ENCODE data around the gene ALAD. TPM values are rescaled to one million over a fixed set of nuclear protein-coding genes. Genes with fewer than 3 reads are reported as not detected.

Gene ALAD
- total and polyA plus RNA-seq, 2 of the 13 experiments (the other 11 are each of a cell fraction or from before 2014, with no cell fraction given) = 21.8 to 30.1 TPM

DNA sequence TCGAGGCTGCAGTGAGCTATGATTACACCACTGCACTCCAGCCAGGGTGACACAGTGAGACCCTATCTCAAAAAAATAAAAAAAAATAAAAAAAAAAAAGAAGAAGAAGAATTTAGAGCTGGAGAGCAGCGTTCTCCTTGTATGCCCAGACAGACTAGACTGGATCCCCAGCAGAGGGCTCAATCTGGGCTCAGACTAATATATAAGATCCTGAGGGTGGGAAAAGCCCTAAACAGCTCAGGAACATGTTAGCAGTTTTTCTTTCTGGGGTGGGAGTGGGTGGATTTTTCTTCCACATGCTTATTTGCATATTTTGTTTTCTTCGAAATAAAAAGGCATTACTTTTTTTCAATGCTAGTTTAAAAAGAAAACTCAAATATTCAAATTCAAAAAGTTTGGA is 52.6 kb downstream of the ALAD start:
- ATAC-seq = no peak
- intact Hi-C loops (cut with micrococcal nuclease; ENCODE audit: unreplicated experiment) = loop anchor here (5.0 kb wide), 1 partner anchor 36 kb away; no protein-coding TSS in a partner anchor
- H4K20me1 ChIP-seq (ENCODE audit: insufficient read depth, low read length) = no peaks in the 10 kb centered on the region
- H3K79me2 ChIP-seq (ENCODE audit: insufficient read depth, low read length) = no peaks in the 10 kb centered on the region
- in situ Hi-C loops (cut with HindIII; ENCODE audit: extremely low pct_ligation_motif_present, low pct_unique_long_range_greater_than_20kb) = no loop called here
- BruUV-seq (replicated peaks) = no TSS peak
- peaks cover 52% of the 10 kb centered on the region for H3K4me1 ChIP-seq (ENCODE audit: insufficient read depth, low read length)
- WGBS (ENCODE audit: low lambda C conversion rate) = 59% methylated on average over 3 of the region's 3 CpGs
- H3K27me3 ChIP-seq (ENCODE audit: control insufficient read depth in 1 of 2, insufficient read depth in 2 of 2, low read length in 2 of 2) = peaks cover 0 to 32% of the 10 kb centered on the region in 2 experiments; a peak in 3 of 5 replicates
- ChIA-PET POLR2A (interaction anchor here (1.0 to 2.9 kb wide), 3 partner anchors 8 to 73 kb away, joined by 3 to 14 read pairs (median 9); partner anchors contain the start of genes C9orf43, CDC26, POLE3 and PRPF4), CTCF (ENCODE audit: low intra/inter-chr PET ratio, low total read pairs) (no interaction called here)
- no peak overlapping the region for H3K9ac ChIP-seq (ENCODE audit: insufficient read depth, low read depth, low read length)
- no peaks in the 10 kb centered on the region for H3K36me3 ChIP-seq (replicated peaks in 1 of 2; ENCODE audit: control insufficient read depth in 1 of 2, insufficient read depth in 2 of 2, low read length in 2 of 2)
- no peak overlapping the region for H3K27ac ChIP-seq (ENCODE audit: extremely low read length, insufficient read depth, low read length)
- no peak for TF ChIP-seq ZBTB37 (CRISPR knock-in tag; IDR thresholded peaks at IDR 0.05)
- TF ChIP-seq ZNF768 (CRISPR knock-in tag; IDR thresholded peaks at IDR 0.05) = no peak
- TF ChIP-seq TAF1 (CRISPR knock-in tag; IDR thresholded peaks at IDR 0.05) = no peak
- TF ChIP-seq ZNF773 (CRISPR knock-in tag; IDR thresholded peaks at IDR 0.05; ENCODE audit: borderline replicate concordance) = no peak
- TF ChIP-seq ZNF337 (CRISPR knock-in tag; IDR thresholded peaks at IDR 0.05; ENCODE audit: borderline replicate concordance, low read depth) = no peak
- no peak for TF ChIP-seq ELF1 (CRISPR knock-in tag; IDR thresholded peaks at IDR 0.05)
- no peak for TF ChIP-seq ZNF256 (CRISPR knock-in tag; conservative IDR thresholded peaks at IDR 0.05)
- no peak for TF ChIP-seq NFE2 (CRISPR knock-in tag; IDR thresholded peaks at IDR 0.05)
- no peak for TF ChIP-seq ZHX1 (CRISPR knock-in tag; IDR thresholded peaks at IDR 0.05; ENCODE audit: low read depth)
- TF ChIP-seq GATA4 (IDR thresholded peaks at IDR 0.05; ENCODE audit: borderline replicate concordance, low read depth) = no peak
- TF ChIP-seq, protein P1, sequence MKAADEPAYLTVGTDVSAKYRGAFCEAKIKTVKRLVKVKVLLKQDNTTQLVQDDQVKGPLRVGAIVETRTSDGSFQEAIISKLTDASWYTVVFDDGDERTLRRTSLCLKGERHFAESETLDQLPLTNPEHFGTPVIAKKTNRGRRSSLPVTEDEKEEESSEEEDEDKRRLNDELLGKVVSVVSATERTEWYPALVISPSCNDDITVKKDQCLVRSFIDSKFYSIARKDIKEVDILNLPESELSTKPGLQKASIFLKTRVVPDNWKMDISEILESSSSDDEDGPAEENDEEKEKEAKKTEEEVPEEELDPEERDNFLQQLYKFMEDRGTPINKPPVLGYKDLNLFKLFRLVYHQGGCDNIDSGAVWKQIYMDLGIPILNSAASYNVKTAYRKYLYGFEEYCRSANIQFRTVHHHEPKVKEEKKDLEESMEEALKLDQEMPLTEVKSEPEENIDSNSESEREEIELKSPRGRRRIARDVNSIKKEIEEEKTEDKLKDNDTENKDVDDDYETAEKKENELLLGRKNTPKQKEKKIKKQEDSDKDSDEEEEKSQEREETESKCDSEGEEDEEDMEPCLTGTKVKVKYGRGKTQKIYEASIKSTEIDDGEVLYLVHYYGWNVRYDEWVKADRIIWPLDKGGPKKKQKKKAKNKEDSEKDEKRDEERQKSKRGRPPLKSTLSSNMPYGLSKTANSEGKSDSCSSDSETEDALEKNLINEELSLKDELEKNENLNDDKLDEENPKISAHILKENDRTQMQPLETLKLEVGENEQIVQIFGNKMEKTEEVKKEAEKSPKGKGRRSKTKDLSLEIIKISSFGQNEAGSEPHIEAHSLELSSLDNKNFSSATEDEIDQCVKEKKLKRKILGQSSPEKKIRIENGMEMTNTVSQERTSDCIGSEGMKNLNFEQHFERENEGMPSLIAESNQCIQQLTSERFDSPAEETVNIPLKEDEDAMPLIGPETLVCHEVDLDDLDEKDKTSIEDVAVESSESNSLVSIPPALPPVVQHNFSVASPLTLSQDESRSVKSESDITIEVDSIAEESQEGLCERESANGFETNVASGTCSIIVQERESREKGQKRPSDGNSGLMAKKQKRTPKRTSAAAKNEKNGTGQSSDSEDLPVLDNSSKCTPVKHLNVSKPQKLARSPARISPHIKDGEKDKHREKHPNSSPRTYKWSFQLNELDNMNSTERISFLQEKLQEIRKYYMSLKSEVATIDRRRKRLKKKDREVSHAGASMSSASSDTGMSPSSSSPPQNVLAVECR (CRISPR knock-in tag; IDR thresholded peaks at IDR 0.05; ENCODE audit: borderline replicate concordance) = no peak
- no peak for TF ChIP-seq FOXC1 (CRISPR knock-in tag; IDR thresholded peaks at IDR 0.05; ENCODE audit: borderline replicate concordance)
- no peak overlapping the region for H3K4me3 ChIP-seq (replicated peaks in 1 of 3; ENCODE audit: insufficient read depth in 1 of 3, low read depth in 2 of 3, low read length in 3 of 3)
- no peak for FAIRE-seq
- H3K4me2 ChIP-seq (ENCODE audit: low read depth, low read length) = no peak overlapping the region
- H2AFZ ChIP-seq (ENCODE audit: low read length) = no peak overlapping the region
- no peak for DNase-seq (ENCODE audit: low spot score)
- H3K9me3 ChIP-seq (ENCODE audit: low read length) = no peaks in the 10 kb centered on the region

All from HepG2 (cell line).